Lung (tissue), 12 donors: Measurements from ENCODE around the gene COL1A1. TPM values are rescaled to one million over a fixed set of nuclear protein-coding genes. Genes with fewer than 3 reads are reported as not detected.
A peak's percentile ranks its signal among the peaks of the same experiment; 100 is the strongest.

Experiments used
- ATAC-seq: fragments of 200-7000 bp; cut with Tn5 transposase; one replicate; pipeline ENCODE4 v1.9.1; 2020; ENCODE audit warnings: moderate number of reproducible peaks; ENCODE audit not compliant: insufficient read depth, low FRiP score
- DNase-seq, 3 donors: peaks; one replicate each; pipeline ENCODE4 v3.0.0-alpha.2; 2013 to 2017
- H3K27ac ChIP-seq, 2 donors: one replicate each; pipeline ENCODE4 v1.5.1; 2013; ENCODE audit warnings: mild to moderate bottlenecking in 2 of 2, moderate library complexity in 2 of 2, control low read depth in 1 of 2, inconsistent platforms in 1 of 2, low read depth in 1 of 2, low read length in 1 of 2
- H3K27me3 ChIP-seq, 3 donors: one replicate each; pipeline ENCODE4 v1.5.1; 2013; ENCODE audit warnings: low read length in 2 of 3; ENCODE audit not compliant: control insufficient read depth in 3 of 3, insufficient read depth in 3 of 3
- H3K36me3 ChIP-seq, 4 donors: one replicate each; pipeline ENCODE4 v1.5.1; 2013; ENCODE audit warnings: low read length in 4 of 4, mild to moderate bottlenecking in 1 of 4, moderate library complexity in 1 of 4; ENCODE audit not compliant: control insufficient read depth in 4 of 4, insufficient read depth in 4 of 4
- H3K4me1 ChIP-seq, 5 donors: one replicate each; pipeline ENCODE4 v1.5.1; 2013; ENCODE audit warnings: low read length in 5 of 5, mild to moderate bottlenecking in 2 of 5, moderate library complexity in 1 of 5; ENCODE audit not compliant: control insufficient read depth in 5 of 5, insufficient read depth in 5 of 5
- H3K4me3 ChIP-seq: one replicate; pipeline ENCODE4 v1.5.1; 2013; ENCODE audit warnings: mild to moderate bottlenecking, control low read depth, moderate library complexity
- H3K9ac ChIP-seq, 2 donors: one replicate each; pipeline ENCODE4 v1.5.1; 2013; ENCODE audit warnings: low read length in 2 of 2, control low read depth in 1 of 2; ENCODE audit not compliant: insufficient read depth in 1 of 2
- H3K9me3 ChIP-seq, 4 donors: one replicate each; pipeline ENCODE4 v1.5.1; 2013; ENCODE audit warnings: low read length in 3 of 4, mild to moderate bottlenecking in 1 of 4, moderate library complexity in 1 of 4; ENCODE audit not compliant: control insufficient read depth in 4 of 4, insufficient read depth in 3 of 4
- WGBS, 2 donors: extraction: QIAGEN DNeasy Blood & Tissue Kit; methylation state at CpG; one replicate each; pipeline ENCODE4 v1.1.7; 2013; 5-methylcytosine and 5-hydroxymethylcytosine counted together
- polyA plus RNA-seq, 2 donors: library from polyadenylated mRNA; stranded (reverse); fragments of 200-250 nt; gene quantifications; one replicate each; pipeline ENCODE4 v1.2.1, GENCODE V29; 2013
- total RNA-seq, 2 donors: library from RNA; depleted of rRNA in 1 of 2; stranded (reverse); fragments of >200 nt in 1 of 2; gene quantifications; one replicate each; pipeline ENCODE4 v1.2.1, GENCODE V29; 2014 to 2021
- TF ChIP-seq, protein P1 (sequence below): IDR thresholded peaks from 2 replicates; pipeline ENCODE4 v1.5.1; 2012; ENCODE audit warnings: mild to moderate bottlenecking; ENCODE audit errors: control extremely low read depth, extremely low read depth
- donor health status: control.
- donor health status: control.
- donor health status: Bipolar disorder and iron deficiency.
- donor health status: healthy.
- donor health status: DM: yes; HTN: yes; CAD: no.

The COL1A1 gene
- total and polyA plus RNA-seq, 4 donors: 30.5 to 1,330 (median 283) TPM

DNA sequence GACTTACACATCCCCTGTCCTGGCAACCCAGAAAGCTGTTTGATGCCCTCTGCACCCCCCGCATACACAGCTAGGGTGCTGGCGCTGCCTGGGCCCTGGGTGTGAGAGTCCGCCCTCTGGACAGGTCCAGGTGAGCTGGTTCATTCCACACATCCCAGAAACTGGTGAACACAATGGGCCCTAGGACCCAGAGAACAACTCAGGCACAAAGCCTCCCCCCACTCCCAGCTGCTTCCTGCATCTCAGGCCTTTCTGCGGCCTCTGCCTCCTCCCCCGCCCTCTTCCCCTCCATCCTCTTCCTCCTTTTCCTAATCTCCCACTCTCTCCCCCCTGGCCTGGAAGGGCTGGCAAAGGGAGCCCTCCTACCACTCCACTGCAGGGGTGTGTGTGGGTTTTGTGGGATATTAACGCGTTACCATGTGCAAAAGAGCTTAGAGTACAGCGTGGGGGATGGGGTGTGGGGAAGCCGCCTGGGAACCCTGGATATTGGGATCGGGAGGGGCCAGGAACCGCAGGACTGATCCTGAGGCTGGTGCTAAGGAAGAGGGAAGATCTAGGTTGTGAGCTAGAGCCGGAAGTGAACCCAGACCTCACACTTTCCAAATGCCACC lies 49.4 kb downstream of the COL1A1 start:
- TF ChIP-seq, protein P1, sequence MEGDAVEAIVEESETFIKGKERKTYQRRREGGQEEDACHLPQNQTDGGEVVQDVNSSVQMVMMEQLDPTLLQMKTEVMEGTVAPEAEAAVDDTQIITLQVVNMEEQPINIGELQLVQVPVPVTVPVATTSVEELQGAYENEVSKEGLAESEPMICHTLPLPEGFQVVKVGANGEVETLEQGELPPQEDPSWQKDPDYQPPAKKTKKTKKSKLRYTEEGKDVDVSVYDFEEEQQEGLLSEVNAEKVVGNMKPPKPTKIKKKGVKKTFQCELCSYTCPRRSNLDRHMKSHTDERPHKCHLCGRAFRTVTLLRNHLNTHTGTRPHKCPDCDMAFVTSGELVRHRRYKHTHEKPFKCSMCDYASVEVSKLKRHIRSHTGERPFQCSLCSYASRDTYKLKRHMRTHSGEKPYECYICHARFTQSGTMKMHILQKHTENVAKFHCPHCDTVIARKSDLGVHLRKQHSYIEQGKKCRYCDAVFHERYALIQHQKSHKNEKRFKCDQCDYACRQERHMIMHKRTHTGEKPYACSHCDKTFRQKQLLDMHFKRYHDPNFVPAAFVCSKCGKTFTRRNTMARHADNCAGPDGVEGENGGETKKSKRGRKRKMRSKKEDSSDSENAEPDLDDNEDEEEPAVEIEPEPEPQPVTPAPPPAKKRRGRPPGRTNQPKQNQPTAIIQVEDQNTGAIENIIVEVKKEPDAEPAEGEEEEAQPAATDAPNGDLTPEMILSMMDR: no peak
- peak overlapping the region; percentile 90 to 91 for H3K27ac ChIP-seq
- H3K9me3 ChIP-seq: no peaks in the 10 kb centered on the region
- peak overlapping the region; percentile 52 for H3K4me3 ChIP-seq
- H3K36me3 ChIP-seq: no peaks in the 10 kb centered on the region
- H3K4me1 ChIP-seq: peaks cover 14 to 43% (median 23%) of the 10 kb centered on the region in 5 donors
- 0 to 1% methylated on average over 12 of the region's 12 CpGs for WGBS, 2 donors
- peak; percentile 41 for ATAC-seq
- H3K27me3 ChIP-seq: no peaks in the 10 kb centered on the region
- H3K9ac ChIP-seq: peak overlapping the region in 1 of 2 donors; percentile 61
- DNase-seq: peak; percentile 92 to 97 (median 95)

DNA sequence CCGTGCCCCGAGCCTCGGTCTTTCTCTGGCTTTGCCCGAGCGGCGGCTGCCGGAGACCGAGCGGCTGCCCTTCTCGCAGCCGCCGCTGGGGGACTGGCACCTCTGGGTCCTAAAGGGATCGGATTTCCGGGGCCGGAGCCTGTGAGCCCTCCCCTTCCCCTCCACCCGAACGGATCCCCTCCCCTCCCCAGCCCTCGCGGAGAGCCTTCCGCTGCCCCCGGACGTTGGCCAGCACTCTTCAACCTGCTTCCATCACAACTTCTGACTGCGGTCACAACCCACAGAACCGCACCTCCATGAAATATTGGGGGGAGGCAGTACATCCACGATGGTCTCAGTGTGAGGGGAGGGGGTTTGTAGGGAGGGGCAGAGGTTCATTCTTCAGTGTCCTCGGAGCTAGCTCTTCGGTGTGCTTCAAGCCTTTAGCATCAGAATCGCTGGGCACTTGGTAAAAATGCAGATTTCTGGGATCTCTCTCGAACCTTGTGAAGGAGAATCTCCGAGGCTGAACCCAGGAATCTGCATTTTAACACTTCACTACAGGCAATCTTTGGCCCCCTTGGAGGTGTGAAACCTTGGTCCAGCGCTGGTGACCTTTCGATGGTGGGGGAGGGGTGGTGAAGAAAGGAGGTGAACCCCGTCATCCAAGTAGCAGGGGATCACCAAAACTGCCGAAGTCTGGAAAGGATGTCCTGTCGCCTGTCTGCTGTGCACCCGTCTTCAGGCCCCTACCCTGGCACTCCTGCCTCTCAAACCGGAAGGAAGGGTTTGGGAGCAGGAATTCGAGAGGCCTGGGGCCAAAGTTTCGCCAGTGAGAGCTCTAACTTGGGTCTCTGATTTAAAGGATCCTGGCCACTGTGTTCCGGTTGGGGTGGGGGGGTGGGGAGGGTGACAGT lies 50.1 kb downstream of the COL1A1 start:
- TF ChIP-seq, protein P1: peak; percentile 30

DNA sequence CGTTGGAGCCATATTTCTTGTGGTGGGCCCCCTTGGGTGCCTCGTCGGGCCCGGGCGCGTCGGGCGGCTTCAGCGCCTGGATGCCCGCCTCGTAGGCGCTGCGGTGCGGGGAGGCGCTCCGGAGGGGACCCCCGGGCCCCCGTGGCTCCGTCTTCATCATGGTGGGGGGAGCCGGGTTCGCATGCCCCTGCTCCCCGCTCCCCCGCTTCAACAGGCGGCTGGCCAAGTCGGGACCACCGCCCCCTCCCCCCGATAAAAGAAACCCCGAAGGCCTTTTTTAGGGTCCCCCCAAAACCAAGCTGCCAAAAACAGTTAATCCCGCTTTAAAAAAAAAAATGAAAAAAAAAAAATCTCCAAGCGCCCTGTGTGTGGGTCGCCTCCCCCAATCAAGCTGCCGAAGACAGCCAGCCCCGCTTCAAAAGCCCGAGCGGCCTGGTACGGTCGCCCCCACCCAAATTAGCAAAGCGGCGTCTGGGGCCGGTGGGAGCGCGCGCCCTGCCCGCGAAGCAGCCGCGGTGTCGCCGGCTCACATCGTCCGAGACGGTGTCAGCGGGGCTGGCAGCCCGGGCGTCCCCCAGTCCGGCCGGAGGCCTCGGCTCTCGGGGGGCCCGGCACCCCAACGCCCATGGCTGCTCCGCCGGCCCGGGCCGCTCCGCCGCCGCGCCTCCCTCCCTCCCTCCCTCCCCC lies 50.9 kb downstream of the COL1A1 start, which contains the start of gene PPP1R9B:
Gene PPP1R9B, minus strand, starts transcription at position 324 of the 687 bp plus-strand sequence. Its CDS starts 164 bp downstream, at position 160.
- Histone ChIP-seq H3K4me1 (peaks cover 17 to 54% (median 28%) of the 10 kb centered on the region in 5 donors), H3K4me3 (peak within 1 kb of the TSS; percentile 78), H3K36me3 (peaks cover 0 to 9% (median 2%) of the 10 kb centered on the region in 4 donors), H3K27ac (peak within 1 kb of the TSS; percentile 90 to 92), H3K9me3 (no peaks in the 10 kb centered on the region), H3K9ac (peak within 1 kb of the TSS; percentile 11 to 68), H3K27me3 (no peaks in the 10 kb centered on the region)
- DNase-seq (no peak), ATAC-seq (no peak)
- 1% methylated on average over 56 to 69 of the region's 69 CpGs for whole genome bisulfite sequencing, 2 donors
- TF ChIP-seq, protein P1: no peak

More for the DNA sequence above, 50.1 kb downstream of the COL1A1 start:
- Histone ChIP-seq H3K27me3 (no peaks in the 10 kb centered on the region), H3K9me3 (no peaks in the 10 kb centered on the region), H3K36me3 (peaks cover 0 to 4% (median 2%) of the 10 kb centered on the region in 4 donors), H3K27ac (peak overlapping the region; percentile 90 to 91), H3K9ac (peak overlapping the region; percentile 11 to 68), H3K4me3 (peak overlapping the region; percentile 78), H3K4me1 (peaks cover 17 to 51% (median 29%) of the 10 kb centered on the region in 5 donors)
- peak; percentile 93 to 96 (median 94) for DNase-seq
- ATAC-seq: peak; percentile 74
- WGBS, 2 donors: 1% methylated on average over 40 of the region's 40 CpGs
